ENCODE results near the gene CERS6. TPM values are rescaled to one million over a fixed set of nuclear protein-coding genes. Genes with fewer than 3 reads are reported as not detected.

Gene CERS6
- total and polyA plus RNA-seq, 3 donors from 2014 or later: 24.7 to 71.0 (median 59.4) TPM

GRCh38 chr2:168454737-168455644, 1.1 kb upstream of the CERS6 start:
- H3K9me3 ChIP-seq: no peaks in the 10 kb centered on the region
- TF ChIP-seq POLR2A (IDR thresholded peaks at IDR 0.05) (no peak), CTCF (IDR thresholded peaks at IDR 0.05) (no peak)
- 51 to 59% methylated on average over 6 of the region's 6 CpGs for WGBS, 2 donors
- intact Hi-C loops (cut with DNase I; ENCODE audit: low total_unique reads): no loop called here
- no peak overlapping the region for H3K27ac ChIP-seq
- H3K4me1 ChIP-seq: peaks cover 12% of the 10 kb centered on the region
- DNase-seq: no peak
- H3K27me3 ChIP-seq: no peaks in the 10 kb centered on the region
- H3K36me3 ChIP-seq (ENCODE audit: low read depth, missing control alignments): no peaks in the 10 kb centered on the region
- no peak overlapping the region for H3K4me3 ChIP-seq

GRCh38 chr2:168456521-168457189, 583 bp downstream of the CERS6 start:
- TF ChIP-seq POLR2A (IDR thresholded peaks at IDR 0.05) (no peak), CTCF (IDR thresholded peaks at IDR 0.05) (no peak)
- H3K27me3 ChIP-seq: no peaks in the 10 kb centered on the region
- peaks cover 12% of the 10 kb centered on the region for H3K4me1 ChIP-seq
- WGBS, 2 donors: 0% methylated on average over 3 to 54 of the region's 61 CpGs
- intact Hi-C loops (cut with DNase I; ENCODE audit: low total_unique reads): no loop called here
- no peaks in the 10 kb centered on the region for H3K36me3 ChIP-seq (ENCODE audit: low read depth, missing control alignments)
- peak; percentile 66 for DNase-seq
- peak overlapping the region; percentile 91 for H3K27ac ChIP-seq
- no peaks in the 10 kb centered on the region for H3K9me3 ChIP-seq
- H3K4me3 ChIP-seq: peak overlapping the region; percentile 93 to 97

- intact Hi-C loops (cut with DNase I; ENCODE audit: low total_unique reads): no loop called here
- TF ChIP-seq CTCF (IDR thresholded peaks at IDR 0.05): no peak
- no peak for TF ChIP-seq POLR2A (IDR thresholded peaks at IDR 0.05)
- Histone ChIP-seq H3K27me3 (no peaks in the 10 kb centered on the region), H3K4me1 (peaks cover 12% of the 10 kb centered on the region), H3K9me3 (no peaks in the 10 kb centered on the region), H3K27ac (peak overlapping the region; percentile 91), H3K36me3 (ENCODE audit: low read depth, missing control alignments) (no peaks in the 10 kb centered on the region), H3K4me3 (peak overlapping the region; percentile 93 to 97)
- 15 to 21% methylated on average over 17 of the region's 17 CpGs for whole genome bisulfite sequencing, 2 donors
- no peak for DNase-seq
These were observed 1.3 kb downstream of the CERS6 start for GRCh38 chr2:168457190-168457895.

- Histone ChIP-seq H3K4me1 (peaks cover 12% of the 10 kb centered on the region), H3K27me3 (no peaks in the 10 kb centered on the region), H3K4me3 (peak overlapping the region in 1 of 2 donors; percentile 97), H3K9me3 (no peaks in the 10 kb centered on the region), H3K36me3 (ENCODE audit: low read depth, missing control alignments) (no peaks in the 10 kb centered on the region), H3K27ac (no peak overlapping the region)
- no peak for DNase-seq
- TF ChIP-seq POLR2A (IDR thresholded peaks at IDR 0.05): no peak
- no peak for TF ChIP-seq CTCF (IDR thresholded peaks at IDR 0.05)
- intact Hi-C loops (cut with DNase I; ENCODE audit: low total_unique reads): no loop called here
- 21 to 25% methylated on average over 1 of the region's 1 CpG for WGBS, 2 donors
These were observed 2.1 kb downstream of the CERS6 start for GRCh38 chr2:168458139-168458538.

Data from testis (tissue), 3 donors.